ENCODE results near the gene ARID2. TPM values are rescaled to one million over a fixed set of nuclear protein-coding genes. Genes with fewer than 3 reads are reported as not detected.

ARID2 gene
- polyA plus RNA-seq, 2 of the 4 experiments (the other 2 are of a cell fraction), result 8.7 to 37.7 TPM

- no peak overlapping the region for H3K27ac ChIP-seq
- no peak overlapping the region for H3K4me3 ChIP-seq
- 93% methylated on average over 3 of the region's 3 CpGs for WGBS (ENCODE audit: missing lambda C conversion rate)
- no peaks in the 10 kb centered on the region for H3K9me3 ChIP-seq
- TF ChIP-seq POLR2A (IDR thresholded peaks at IDR 0.05; ENCODE audit: low read length) (no peak), EHMT2 (IDR thresholded peaks at IDR 0.05; ENCODE audit: low read depth) (no peak), HES2 (IDR thresholded peaks at IDR 0.05) (no peak), MAZ (IDR thresholded peaks at IDR 0.05; ENCODE audit: borderline replicate concordance, low read depth, low read length) (no peak), CBX8 (IDR thresholded peaks at IDR 0.05) (no peak), HOXB5 (CRISPR knock-in tag; IDR thresholded peaks at IDR 0.05) (no peak), FOSL2 (IDR thresholded peaks at IDR 0.05) (no peak), FOSL2 (CRISPR knock-in tag; IDR thresholded peaks at IDR 0.05) (no peak), FOSB (CRISPR knock-in tag; IDR thresholded peaks at IDR 0.05) (no peak), NPAS2 (CRISPR knock-in tag; IDR thresholded peaks at IDR 0.05; ENCODE audit: borderline replicate concordance) (no peak), CEBPB (IDR thresholded peaks at IDR 0.05) (no peak), MAFK (IDR thresholded peaks at IDR 0.05; ENCODE audit: partially characterized antibody) (no peak), TFCP2L1 (CRISPR knock-in tag; IDR thresholded peaks at IDR 0.05) (no peak), BHLHE40 (IDR thresholded peaks at IDR 0.05; ENCODE audit: low read depth, low read length) (no peak), SREBF2 (IDR thresholded peaks at IDR 0.05) (no peak), HOXB13 (CRISPR knock-in tag; IDR thresholded peaks at IDR 0.05; ENCODE audit: low read depth) (no peak), PHF8 (IDR thresholded peaks at IDR 0.05; ENCODE audit: borderline replicate concordance, low read depth) (no peak), ESRRA (IDR thresholded peaks at IDR 0.05; ENCODE audit: borderline replicate concordance, low read length) (no peak)
- no peak for ATAC-seq
- POLR2A ChIA-PET, result no interaction called here
- H3K4me1 ChIP-seq, result no peaks in the 10 kb centered on the region
- FAIRE-seq, result no peak
- DNase-seq (ENCODE audit: low read depth in 1 of 2, low spot score in 1 of 2), result no peak
- no peak overlapping the region for H3K4me2 ChIP-seq
- CTCF ChIA-PET, result no interaction called here
Measured at GRCh38 chr12:45930369-45930768, 200.9 kb downstream of the ARID2 start.

- CTCF ChIA-PET, result interaction anchor here (1.4 kb wide), 1 partner anchor 9 kb away, joined by 4 read pairs; no protein-coding TSS in a partner anchor
Measured at GRCh38 chr12:45933504-45933903, 204.0 kb downstream of the ARID2 start.

GRCh38 chr12:45934956-45935355 lies 205.4 kb downstream of the ARID2 start:
- H3K27ac ChIP-seq, result no peak overlapping the region
- peaks cover 7% of the 10 kb centered on the region; the same call in 2 of the 3 replicates for H3K4me1 ChIP-seq
- no peak for FAIRE-seq
- no peak overlapping the region for H3K4me2 ChIP-seq
- DNase-seq (ENCODE audit: low read depth in 1 of 2, low spot score in 1 of 2), result no peak
- ChIA-PET CTCF (no interaction called here), POLR2A (no interaction called here)
- H3K9me3 ChIP-seq, result no peaks in the 10 kb centered on the region
- ATAC-seq, result no peak
- H3K4me3 ChIP-seq, result no peak overlapping the region
- WGBS (ENCODE audit: missing lambda C conversion rate), result 29% methylated on average over 1 of the region's 1 CpG
- no peak for TF ChIP-seq MYC (IDR thresholded peaks at IDR 0.05; ENCODE audit: borderline replicate concordance, low read length)
- TF ChIP-seq, protein P1, sequence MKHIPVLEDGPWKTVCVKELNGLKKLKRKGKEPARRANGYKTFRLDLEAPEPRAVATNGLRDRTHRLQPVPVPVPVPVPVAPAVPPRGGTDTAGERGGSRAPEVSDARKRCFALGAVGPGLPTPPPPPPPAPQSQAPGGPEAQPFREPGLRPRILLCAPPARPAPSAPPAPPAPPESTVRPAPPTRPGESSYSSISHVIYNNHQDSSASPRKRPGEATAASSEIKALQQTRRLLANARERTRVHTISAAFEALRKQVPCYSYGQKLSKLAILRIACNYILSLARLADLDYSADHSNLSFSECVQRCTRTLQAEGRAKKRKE (CRISPR knock-in tag; IDR thresholded peaks at IDR 0.05; ENCODE audit: low read depth), result no peak
- TF ChIP-seq PHF8 (IDR thresholded peaks at IDR 0.05; ENCODE audit: borderline replicate concordance, low read depth), result no peak
- no peak for TF ChIP-seq TP53 (CRISPR knock-in tag; IDR thresholded peaks at IDR 0.05)
- TF ChIP-seq TFCP2L1 (CRISPR knock-in tag; IDR thresholded peaks at IDR 0.05), result no peak
- TF ChIP-seq HOXB5 (CRISPR knock-in tag; IDR thresholded peaks at IDR 0.05), result no peak
- no peak for TF ChIP-seq MAFK (IDR thresholded peaks at IDR 0.05; ENCODE audit: partially characterized antibody)
- TF ChIP-seq, protein P2, sequence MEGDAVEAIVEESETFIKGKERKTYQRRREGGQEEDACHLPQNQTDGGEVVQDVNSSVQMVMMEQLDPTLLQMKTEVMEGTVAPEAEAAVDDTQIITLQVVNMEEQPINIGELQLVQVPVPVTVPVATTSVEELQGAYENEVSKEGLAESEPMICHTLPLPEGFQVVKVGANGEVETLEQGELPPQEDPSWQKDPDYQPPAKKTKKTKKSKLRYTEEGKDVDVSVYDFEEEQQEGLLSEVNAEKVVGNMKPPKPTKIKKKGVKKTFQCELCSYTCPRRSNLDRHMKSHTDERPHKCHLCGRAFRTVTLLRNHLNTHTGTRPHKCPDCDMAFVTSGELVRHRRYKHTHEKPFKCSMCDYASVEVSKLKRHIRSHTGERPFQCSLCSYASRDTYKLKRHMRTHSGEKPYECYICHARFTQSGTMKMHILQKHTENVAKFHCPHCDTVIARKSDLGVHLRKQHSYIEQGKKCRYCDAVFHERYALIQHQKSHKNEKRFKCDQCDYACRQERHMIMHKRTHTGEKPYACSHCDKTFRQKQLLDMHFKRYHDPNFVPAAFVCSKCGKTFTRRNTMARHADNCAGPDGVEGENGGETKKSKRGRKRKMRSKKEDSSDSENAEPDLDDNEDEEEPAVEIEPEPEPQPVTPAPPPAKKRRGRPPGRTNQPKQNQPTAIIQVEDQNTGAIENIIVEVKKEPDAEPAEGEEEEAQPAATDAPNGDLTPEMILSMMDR (IDR thresholded peaks at IDR 0.05), result no peak
- TF ChIP-seq RARB (CRISPR knock-in tag; IDR thresholded peaks at IDR 0.05), result no peak
- TF ChIP-seq, protein P3, sequence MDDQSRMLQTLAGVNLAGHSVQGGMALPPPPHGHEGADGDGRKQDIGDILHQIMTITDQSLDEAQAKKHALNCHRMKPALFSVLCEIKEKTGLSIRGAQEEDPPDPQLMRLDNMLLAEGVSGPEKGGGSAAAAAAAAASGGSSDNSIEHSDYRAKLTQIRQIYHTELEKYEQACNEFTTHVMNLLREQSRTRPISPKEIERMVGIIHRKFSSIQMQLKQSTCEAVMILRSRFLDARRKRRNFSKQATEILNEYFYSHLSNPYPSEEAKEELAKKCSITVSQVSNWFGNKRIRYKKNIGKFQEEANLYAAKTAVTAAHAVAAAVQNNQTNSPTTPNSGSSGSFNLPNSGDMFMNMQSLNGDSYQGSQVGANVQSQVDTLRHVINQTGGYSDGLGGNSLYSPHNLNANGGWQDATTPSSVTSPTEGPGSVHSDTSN (IDR thresholded peaks at IDR 0.05), result no peak
- TF ChIP-seq RNF2 (IDR thresholded peaks at IDR 0.05; ENCODE audit: borderline replicate concordance, low read depth), result no peak
- TF ChIP-seq JUNB (IDR thresholded peaks at IDR 0.05), result no peak
- TF ChIP-seq GATA3 (IDR thresholded peaks at IDR 0.05; ENCODE audit: borderline replicate concordance), result no peak
- no peak for TF ChIP-seq KDM1A (IDR thresholded peaks at IDR 0.05; ENCODE audit: low read depth)
- no peak for TF ChIP-seq BHLHE40 (IDR thresholded peaks at IDR 0.05; ENCODE audit: low read depth, low read length)
- no peak for TF ChIP-seq NFE2L2 (conservative IDR thresholded peaks at IDR 0.05; ENCODE audit: low read length)
- no peak for TF ChIP-seq HES2 (IDR thresholded peaks at IDR 0.05)
- TF ChIP-seq ELK1 (IDR thresholded peaks at IDR 0.05; ENCODE audit: low read depth, low read length), result no peak
- no peak for TF ChIP-seq RCOR1 (IDR thresholded peaks at IDR 0.05; ENCODE audit: low read depth, low read length)

More at GRCh38 chr12:45933504-45933903, 204.0 kb downstream of the ARID2 start:
- Histone ChIP-seq H3K4me2 (no peak overlapping the region), H3K4me3 (no peak overlapping the region), H3K9me3 (no peaks in the 10 kb centered on the region), H3K27ac (no peak overlapping the region), H3K4me1 (no peaks in the 10 kb centered on the region)
- TF ChIP-seq EHF (CRISPR knock-in tag; IDR thresholded peaks at IDR 0.05) (no peak), FOSL2 (IDR thresholded peaks at IDR 0.05) (no peak), FOSL2 (CRISPR knock-in tag; IDR thresholded peaks at IDR 0.05) (no peak), CHD4 (IDR thresholded peaks at IDR 0.05; ENCODE audit: borderline replicate concordance) (no peak)
- WGBS (ENCODE audit: missing lambda C conversion rate), result 80% methylated on average over 2 of the region's 2 CpGs
- FAIRE-seq, result no peak
- POLR2A ChIA-PET, result interaction anchor here (0.7 kb wide), 1 partner anchor 19 kb away, joined by 3 read pairs; no protein-coding TSS in a partner anchor
- no peak for DNase-seq (ENCODE audit: low read depth in 1 of 2, low spot score in 1 of 2)
- ATAC-seq, result no peak

All from A549 (cell line).